Measurements from ENCODE around the gene BCL2.

Gene BCL2

DNA sequence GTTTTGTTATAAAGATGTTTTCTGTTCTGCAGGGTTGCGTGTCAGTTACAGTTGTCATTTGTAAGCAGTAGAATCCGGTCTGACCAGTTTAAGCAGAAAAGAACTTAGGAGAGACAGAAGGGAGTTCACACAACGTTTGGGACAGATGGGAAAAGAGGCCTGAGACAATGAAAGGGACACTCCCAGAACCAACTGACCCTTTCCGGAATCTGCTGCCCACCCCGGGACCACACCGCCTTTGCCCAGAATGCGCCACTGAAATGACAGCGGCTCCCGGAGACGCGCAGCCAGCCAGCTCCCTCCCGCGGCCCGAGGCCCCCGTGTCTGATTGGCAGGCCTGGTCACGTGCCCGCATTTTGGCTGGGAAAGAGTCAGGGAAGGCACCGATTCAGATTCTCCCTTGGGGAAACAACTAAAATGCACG is 244.6 kb downstream of the BCL2 start:
- DNase-seq = peak; percentile 62

DNA sequence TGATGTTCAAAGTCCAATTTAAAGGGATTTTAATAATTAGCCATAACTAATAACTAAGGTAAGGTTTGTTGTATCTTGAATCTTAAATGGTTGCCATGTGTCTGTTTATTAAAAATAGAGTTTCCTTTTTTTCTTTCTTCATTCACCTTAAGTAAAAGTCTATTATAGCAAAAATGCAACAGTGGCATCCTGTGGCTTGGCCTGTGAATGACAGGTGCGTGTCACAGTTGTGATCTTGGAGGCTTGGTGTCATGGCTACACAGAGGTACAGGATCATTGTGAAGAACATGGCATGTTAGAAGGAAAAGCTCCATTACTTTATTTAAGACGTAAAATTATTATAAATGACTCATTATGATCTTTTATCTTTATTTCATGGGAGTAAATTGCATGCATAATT is 246.1 kb downstream of the BCL2 start:
- DNase-seq = no peak
